IPS DF 4.7 (cell line): ENCODE results near the gene BCL11B.
"Not testable (repeated sequence)": the region's sequence is repeated elsewhere in the genome, so short reads cannot be mapped to it uniquely, and the experiment has no call there.

Experiments
- DNase-seq: peaks from one replicate; pipeline ENCODE4 v3.0.0-alpha.2; 2013; ENCODE audit warnings: low spot score; ENCODE audit errors: extremely low read depth

Gene BCL11B

DNA sequence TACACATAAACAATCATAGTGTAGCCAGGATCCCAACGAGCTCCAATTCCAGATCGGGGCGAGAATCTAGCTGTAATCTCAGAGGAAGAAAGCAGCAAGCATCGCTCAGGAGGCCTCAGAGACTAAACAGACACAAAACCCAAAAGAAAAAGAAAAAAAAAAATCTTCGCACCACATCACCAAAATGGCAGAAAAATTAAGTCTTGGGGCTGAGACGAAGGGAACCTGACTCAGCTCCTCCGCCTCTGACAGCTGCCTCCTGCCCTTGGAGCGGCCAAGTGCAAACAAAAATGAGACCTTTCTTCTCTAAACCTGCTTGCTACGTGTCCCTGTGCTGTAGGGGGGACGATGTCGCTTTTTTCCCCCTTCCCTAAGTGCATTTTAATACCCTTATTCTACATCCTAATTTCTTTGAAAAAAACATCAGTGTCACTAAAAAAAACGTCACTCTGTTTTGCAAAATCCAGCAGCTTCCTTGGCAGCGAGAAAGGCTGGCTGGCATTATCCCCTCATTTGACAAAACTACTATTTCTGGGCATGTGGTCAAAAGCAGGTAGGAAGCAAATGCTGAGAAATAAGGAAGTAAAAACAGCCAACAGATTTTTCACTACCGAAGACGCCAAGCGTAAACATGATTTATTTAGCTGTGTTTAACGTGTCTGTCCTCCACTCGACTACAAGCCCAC, 30.5 kb downstream of the BCL11B start:
- DNase-seq: no peak

DNA sequence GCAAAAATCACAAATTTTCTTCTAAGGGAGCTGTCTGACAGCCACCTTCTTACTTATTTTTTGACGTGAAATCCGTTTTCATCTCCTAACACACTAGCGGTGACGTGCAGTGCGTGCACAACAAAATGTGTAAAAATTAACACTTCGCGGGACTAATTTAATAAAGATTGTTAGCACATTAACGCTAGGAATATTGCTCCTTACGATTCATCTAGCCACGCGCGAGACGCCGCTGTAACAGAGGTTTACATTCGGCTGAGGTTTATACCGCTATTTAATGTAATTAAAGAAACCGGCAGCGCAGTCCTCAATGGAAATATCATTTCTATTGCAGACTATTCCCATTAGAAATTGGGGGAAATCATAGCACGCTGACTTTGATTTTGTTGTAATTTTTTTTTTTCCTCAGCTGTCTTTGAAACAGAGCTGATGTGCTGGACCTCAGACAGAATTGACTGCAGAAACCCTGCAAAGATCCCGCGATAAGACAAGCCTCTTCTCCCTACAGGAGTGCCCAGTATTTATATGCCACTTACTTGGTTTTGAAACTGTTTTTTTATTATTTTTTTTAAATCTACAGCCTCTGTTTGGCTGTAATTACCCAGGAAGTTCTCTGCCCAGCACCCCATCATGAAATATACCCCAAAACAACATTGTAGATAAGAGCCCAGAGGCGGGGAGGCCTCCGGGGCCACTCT, 31.2 kb downstream of the BCL11B start:
- DNase-seq: no peak

DNA sequence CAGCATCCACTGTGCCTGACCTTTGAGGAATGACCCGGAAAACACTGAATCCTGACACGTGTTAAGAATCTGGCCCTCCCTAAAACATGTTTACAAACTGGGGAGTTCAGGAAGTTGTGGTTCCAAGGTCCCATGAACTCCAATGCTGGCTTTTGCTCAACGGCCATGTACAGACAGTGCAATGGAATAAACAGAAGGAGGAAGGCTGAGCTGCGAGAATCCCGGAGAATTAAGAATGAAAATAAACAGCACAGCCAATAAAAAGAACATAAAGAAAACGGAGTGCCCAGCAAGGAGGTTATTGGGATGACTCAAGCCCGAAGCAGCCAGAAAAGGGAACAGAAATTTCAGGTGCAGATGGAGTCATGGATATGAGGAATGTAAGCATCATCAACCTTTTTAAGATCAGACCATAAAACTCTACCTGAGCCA, 32.3 kb downstream of the BCL11B start:
- no peak for DNase-seq

DNA sequence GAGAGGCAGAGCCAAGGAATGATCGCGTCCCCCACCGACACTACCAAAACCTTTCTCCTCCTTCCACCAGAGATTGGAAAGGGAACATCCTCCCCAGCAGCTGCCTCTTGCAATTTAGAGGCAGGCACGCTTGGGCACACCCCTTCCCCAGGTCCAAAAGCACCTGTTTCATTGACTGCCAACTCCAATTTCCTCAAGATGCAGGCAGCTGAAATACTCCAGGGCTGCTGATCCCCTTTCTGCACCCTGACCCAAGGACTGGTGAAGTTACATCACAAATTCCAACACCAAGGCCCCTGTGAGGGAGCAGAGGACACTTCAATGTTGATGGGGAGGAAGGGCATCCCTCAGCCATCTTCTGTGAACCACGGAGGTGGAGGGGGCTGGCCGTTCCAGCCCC, 33.8 kb downstream of the BCL11B start:
- DNase-seq: no peak

DNA sequence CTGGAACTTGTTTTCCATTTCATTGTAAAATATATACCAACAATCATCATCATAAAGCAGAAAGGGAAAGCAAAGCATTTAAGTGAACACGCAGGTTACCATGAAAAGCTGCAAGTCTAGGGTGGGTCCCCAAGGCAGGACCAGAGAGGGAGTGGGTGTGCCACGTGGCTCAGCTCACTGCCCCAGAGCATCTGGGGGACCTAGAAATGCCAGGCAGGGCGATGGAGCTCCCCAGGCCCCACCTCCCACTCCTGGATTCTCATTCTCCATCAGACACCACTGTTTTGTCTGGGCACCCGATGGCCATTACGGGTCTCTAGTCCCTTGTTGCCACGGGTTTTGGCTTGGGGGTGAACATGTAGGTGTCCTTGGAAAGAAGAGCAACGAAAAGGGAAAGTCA, 34.7 kb downstream of the BCL11B start:
- no peak for DNase-seq

DNA sequence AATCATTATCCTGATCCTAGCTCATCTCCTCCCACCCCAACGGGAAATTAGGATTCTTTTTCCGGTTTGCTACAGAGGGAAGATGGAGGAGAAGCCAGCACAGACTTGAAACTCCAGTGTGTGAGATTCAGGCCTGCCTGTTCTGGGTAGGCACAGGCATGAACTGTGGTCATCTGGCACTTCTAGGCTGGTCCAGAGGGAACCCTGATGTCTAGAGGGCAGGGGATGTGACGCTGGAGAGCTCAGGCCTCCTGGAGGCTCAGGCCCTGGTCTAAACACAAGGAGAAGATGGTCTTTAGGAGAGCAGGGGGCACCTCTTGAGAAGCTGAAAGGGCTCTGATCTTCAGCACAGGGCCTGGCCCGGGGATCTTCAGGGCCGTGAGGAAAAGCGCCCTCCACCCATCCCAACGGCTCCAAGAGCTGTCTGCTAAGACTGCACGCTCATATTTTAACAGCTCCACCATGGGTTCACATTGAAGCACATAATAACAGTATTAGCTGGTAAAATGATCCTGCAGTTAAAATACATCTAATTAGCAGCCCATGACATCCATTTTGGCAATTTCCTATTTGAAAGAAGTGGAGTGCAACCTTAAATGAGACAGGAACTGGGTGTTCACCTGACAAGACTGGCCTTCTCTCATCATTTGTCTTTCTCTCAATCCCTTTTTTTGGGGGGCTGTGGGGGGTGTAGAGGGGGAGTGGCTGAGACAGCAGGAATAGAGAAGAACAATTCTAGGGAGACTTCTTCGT, 35.4 kb downstream of the BCL11B start:
- no peak for DNase-seq

DNA sequence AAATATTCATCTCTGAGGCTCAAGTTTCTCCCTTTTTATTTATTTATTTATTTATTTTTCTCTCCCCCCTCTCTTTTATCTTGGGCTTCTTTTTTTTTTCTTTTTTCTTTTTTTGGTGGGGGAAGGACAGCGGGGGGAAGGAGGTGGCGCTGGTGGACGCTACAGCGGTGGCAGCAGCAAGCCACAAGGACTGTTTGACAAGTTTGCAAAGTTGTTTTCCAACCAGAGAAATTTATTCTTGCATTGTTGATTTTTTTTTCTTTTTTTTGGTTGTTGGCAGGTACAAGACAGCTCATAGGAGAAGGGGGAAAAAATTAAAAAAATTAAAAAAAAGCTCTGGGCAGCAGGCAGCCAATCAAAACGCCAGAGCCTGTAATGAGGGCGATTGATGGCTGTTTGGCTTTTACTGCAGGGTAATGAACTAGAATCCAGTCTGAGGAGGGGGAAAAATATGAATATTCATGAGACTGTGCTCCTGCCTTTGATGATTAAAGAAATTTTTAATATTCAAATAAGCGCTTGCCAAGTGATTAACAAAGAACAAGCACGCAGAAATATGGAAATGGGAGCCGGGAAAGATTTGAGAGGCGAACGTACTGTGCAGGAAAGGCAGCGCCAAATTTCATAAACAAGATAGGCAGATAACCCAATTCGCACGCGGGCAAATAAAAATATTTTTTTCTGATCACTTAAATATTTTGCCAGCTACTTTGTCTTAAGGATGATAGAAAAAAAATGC, 36.2 kb downstream of the BCL11B start:
- no peak for DNase-seq

DNA sequence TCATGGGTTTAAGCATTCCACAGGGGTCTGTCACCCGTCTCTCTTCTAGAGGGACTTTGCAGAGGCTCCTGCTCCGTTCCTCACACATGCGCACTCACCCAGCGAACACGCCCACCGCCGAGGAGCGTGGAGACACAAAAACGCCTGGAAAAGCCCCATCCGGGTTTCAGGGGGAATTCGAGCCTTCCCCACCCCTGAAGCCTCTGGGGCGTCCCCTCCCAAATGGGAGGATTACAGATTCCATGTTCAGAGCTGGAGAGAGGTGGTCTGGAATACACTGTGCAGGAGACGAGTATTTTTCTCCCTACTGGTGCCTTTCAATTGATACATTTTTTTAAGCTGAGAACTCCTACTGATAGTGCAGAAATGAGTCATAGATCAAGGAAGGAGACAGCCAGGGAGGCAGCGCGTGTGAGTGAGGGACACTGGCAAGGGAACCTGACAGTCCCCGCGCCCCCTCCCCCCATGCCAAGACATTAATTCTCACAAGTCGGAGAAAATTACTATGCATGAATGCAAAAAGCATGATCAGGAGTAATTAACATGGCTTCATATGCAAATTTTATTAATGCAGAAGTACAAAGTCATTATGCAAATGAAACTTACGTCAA, 36.9 kb downstream of the BCL11B start:
- no peak for DNase-seq

DNA sequence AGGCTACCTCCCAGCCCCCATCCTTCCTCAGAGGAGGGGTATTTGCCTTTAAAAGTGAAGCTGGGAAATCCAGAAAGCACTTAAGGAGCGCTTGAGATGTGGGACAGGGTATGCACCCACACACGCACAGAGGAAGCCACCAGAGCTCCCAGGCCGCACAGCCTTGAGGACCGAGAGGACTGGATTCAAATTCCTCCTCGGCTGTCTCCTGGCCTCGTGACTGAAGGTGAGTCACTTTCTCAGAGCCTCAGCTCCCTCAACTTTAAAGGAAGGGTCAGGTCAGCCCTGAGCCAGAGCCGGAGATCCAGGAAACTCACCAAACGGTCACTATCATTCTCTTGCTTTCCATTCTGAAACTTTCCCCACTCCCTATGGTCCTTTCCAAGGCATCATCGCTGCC, 37.6 kb downstream of the BCL11B start:
- no peak for DNase-seq

DNA sequence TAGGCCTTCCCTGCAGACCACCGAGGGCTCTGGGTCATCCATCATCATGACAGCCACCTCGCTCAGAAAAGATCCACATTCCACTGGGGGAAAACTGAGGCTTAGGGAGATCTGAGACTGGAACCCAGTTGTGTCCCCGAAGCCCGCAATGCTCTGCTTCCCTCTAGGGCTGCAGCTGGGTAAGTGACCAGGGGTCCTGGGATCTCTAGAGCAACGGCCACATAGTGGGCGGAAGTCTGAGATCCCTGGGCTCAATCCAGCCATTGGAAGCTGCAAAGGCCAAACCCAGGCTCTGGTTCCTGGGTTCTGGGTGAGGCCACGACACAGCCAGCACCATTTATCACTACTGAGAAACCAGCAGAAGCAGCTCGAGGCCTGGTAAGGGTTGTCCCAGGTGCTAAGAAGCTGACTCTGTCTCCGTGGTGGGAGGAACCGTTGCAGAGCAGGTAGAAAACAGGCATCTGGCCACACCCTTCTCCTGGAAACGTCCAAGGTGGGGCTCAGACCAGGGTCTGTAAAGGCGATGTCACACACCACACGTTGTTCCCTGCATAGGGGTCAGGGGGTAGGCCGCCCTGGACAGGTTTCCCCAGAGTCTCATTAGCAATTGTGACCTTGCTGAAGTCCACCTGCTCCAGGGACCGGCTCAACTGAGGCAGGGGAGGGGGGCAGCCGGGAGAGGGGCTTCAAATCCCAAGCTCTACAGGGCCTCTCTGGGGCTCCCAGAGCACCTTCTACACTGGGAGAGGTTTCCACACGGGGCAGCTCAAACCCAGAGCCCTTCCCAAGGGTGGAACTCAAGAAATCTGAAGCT, 38.6 kb downstream of the BCL11B start:
- DNase-seq: no peak

DNA sequence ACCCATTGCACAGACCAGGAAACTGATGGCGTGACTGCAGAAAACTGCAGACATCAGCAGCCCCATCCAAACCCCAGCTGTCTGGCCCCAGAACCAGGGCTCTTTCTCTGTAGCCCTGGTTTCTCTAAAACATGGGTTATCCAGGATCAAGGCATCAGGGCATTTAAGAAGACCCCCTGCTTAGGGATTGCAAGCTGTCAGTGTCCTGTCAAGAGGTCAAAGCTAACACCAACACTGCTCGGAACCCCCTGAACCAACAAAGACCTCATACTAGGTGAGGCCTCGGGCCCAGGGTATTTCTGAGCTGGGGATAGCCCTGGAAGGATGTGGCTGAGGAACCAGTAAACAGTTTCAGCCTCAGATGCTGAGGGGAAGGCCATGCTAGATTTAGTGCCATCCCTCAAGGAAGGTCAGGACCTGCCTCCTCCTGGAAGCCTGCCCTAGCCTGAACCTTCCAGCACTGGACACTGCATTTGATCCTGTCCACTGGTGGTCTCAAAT, 39.2 kb downstream of the BCL11B start:
- DNase-seq: no peak

DNA sequence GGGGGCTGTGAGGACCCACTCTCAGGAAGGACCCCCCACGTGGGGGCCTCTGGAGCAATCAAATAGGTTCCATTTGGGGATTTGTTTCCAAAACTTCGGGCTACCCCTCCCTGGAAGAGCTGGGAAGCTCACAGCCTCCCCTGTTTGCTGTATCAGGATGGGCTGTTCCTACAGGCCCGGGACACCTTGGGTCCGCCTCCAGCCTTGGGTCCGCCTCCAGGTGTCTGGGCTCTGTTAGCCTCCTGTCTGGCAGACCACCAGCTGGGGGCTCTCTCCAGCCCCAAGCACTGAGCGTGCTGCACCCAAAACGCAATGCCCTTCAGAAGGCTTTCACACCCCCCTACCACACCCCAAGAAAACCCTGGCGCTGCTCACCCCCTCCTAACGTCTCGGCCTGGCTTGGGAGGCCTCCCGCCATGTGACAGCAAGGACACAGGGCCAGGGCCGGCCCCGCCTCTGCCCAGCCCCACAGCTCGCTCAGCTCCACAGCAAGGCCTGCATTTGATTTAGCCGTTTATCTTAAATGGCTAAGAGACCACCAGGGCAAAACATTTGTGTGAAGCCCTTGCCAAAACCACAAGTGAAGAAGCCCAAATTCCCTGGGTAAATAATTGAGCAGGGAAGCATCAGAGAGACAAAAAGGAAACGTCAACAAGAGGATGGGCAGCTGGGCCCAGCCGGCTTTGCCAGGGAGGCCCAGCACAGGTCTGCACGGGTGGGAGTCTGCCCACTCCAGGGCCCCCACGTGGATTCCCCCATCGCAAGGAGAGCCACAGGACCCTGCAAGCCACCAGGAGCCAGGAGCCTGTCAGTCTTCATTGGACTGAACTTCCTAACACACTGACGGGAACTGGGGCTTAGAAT, 39.9 kb downstream of the BCL11B start:
- DNase-seq: no peak

DNA sequence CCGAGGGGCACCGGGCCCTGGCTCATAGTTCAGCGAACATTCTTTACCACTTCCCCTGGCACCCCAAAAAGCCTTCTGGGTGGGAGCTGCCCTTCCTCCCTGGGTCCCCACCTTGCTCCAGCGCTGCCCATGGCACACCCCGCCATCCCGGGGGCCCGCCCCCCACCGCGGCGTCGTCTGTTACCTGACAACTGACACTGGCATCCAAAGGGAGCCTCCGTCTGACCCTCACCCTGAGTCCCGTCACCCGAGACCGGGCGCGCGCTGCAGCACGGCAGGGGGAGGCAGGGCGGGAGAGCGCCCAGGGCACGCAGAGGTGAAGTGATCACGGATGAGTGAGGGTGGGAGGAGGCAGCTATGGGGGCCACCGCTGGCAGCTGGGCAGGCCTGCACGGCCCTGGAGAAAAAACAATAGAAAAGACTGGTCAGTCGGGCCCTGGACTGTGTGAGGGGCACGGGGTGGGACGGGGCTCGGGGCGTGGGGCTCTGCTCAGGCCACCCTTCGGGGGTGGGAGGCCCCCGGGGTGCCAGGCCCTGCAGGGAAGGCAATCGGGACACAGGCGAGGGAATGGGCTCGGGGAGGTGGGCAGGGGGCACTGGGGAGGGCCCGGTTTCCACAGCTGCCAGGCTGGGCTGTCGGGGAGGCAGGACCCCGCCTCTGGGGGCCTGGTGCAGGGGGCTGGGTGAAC, 40.7 kb downstream of the BCL11B start:
- no peak for DNase-seq

DNA sequence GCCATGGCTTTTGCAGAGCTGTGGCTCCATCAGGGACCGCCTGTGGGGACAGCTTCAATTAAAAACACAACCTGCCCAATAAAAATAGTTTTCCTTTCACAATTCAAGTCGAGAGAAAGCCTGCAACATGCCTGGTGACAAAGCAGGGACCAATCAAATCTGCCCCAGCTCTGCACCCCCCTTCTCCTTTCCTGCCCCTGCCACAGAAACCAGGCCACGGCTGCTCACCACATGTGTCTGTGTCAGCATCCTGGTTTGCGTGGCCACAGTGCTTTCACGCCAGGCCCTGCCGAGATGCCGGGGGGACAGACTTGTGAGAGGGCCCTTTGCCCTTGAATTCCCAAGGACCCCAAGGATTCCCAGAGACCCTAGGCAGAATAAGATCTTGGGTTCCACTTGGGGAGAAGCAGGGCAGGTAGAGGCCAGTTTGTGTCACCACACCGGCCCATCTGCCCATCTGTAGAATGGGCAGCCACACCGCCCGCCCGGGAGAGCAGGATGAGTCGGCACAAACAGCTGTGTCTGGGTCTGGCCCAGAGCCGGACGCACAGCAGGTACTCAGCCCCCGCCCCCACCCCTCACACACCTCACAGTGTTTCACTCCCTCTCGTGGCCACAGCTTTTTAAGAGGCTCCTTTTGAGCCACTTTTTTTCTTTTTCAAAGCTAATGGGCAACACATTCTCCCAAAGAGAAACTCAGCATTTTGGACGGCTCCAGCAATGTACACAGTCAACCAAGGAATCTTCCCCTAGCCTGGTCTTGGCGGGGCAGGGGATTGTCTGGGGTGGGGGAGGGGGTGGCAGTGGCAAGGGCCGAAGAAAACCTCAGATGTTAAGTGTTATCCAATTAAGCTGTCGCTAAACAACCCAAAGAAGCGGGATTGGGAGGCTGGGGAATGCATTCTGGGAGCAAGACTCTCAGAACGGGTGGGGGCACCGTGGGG, 41.5 kb downstream of the BCL11B start:
- DNase-seq: no peak

DNA sequence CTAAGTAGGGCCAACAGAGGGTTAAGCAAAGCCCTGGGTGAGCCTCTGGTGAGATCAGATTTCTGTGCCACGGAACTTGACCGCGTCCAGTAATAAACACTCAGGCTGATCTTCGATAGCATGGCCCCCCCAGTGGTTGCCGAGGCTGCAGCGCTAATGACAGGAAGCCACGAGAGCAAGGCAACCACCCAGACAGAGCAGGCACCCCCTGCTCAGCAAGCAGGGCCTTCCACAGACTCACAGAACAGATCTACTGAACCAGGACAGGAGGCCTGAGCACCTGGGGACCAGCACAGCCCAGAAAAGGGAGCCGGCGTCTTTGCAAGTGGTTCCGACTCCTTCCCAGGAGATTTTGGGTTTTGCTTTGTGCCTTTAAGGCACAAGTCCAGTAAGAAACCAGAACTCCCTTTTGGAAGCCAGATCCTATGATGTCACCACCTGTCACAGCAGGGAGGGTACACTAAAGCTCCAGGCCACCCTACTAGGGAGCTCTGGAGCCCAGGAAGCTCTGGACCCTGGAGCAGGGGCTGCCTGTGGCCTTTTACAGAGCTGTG, 42.3 kb downstream of the BCL11B start:
- DNase-seq: no peak

DNA sequence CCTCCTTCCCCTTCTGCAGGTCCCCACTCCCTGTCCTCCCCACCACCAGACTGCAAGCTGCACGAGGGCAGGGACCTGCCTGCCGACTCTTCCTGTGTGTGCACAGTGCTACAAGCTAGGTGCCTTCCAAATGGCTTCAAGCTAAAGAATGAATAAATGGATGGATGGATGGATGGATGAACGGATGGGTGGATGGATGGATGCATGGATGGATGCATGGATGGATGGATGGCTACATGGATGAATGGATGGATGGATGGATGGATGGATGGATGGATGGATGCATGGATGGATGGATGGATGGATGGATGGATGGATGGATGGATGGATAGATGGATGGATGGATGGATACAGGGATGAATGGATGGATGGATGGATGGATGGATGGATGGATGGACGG, 43.2 kb downstream of the BCL11B start:
- DNase-seq: not testable (repeated sequence)

DNA sequence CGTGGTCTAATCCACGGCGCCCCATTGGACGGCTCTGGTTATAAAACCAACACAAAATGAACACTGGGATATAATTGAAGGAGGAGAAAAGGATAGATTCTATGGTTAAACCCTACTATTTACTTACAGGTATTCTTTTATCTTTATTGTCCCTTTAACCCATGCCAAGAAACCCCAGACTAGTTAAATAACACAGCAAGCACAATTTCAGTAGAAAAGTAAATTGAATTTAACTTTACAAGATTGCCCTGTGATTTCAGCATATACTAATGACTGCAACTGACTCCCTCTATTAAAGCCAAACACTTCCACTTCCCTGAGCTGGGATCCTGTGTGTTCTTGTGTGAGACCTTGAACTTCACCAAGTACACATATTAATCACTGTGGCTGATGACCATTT, 45.3 kb downstream of the BCL11B start:
- DNase-seq: no peak
